Effector CD8-positive, alpha-beta T cell (primary cell): ENCODE measurements around the gene SIVA1.
"Not testable (repeated sequence)": the region's sequence is repeated elsewhere in the genome, so short reads cannot be mapped to it uniquely, and the experiment has no call there.

Experiments used
- DNase-seq: peaks from one replicate; lab custom pipeline; 2025; lab: John Stamatoyannopoulos, UW

The SIVA1 gene

GRCh38 chr14:104719343-104719742 lies 33.6 kb upstream of the SIVA1 start:
- no peak for DNase-seq

GRCh38 chr14:104721505-104722431 lies 31.2 kb upstream of the SIVA1 start:
- no peak for DNase-seq

GRCh38 chr14:104722938-104723650 lies 29.9 kb upstream of the SIVA1 start:
- DNase-seq = no peak

DNA sequence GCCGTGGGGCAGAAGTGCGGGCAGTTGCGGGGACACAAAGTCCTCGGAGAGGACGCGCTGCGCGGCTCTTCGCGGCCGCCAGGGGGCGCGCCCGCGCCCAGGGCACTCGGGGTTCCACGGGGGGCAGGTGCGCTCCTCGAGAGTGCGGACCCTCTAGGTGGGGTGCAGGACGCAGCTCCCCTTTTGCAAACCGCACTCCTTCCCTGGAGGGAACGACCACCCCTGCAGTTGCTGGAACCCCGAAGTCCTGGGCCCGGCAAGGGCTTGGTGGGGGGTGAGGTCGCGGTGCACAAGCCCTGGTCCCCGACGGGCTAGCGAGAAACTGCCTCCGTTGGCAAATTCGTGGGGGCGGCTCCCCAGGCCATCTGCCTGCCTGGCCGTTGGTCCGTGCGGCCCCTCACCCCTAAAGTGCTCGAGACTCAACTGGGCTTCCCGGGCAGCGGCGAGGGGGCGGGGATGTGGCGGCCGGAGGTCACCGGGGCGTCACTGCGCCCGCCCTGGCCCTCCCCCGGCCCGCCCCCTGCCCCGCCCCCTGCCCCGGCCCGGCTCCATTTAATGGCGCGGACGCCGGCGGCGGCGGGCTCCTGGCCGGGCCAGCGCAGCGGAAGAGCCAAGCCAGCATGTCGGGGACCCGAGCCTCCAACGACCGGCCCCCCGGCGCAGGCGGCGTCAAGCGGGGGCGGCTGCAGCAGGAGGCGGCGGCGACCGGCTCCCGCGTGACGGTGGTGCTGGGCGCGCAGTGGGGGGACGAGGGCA lies 29.1 kb upstream of the SIVA1 start, which contains the start of gene ADSS1:
Gene ADSS1 (plus strand): TSS at position 579 of the 756 bp plus-strand sequence. CDS start 42 bp downstream, at position 621.
- DNase-seq = peak; percentile 46

DNA sequence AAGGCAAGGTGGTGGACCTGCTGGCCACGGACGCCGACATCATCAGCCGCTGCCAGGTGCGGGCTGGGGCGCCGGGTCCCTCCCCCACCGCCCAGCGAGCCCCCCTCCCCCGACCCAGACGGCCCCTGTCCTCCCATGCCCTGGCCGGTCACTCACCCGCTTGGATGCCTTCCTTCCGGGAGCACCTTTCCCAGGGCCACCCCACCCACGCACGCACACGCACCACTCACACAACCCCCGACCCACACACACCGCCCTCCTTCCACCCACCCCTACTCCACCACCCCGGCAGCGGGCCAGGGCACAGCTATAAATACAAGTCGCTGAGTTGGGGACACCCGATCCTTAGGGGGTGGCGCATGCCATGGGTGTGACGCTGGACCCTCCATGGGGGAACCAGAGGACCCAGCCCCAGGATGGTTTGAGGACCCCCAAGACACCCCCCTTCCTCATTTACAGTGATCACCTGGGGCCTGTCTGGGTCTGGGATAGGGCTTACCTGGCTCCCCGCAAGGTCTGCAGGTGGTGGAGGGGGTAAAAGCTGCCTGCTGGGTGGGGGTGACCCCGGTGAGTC lies 28.5 kb upstream of the SIVA1 start:
- no peak for DNase-seq

DNA sequence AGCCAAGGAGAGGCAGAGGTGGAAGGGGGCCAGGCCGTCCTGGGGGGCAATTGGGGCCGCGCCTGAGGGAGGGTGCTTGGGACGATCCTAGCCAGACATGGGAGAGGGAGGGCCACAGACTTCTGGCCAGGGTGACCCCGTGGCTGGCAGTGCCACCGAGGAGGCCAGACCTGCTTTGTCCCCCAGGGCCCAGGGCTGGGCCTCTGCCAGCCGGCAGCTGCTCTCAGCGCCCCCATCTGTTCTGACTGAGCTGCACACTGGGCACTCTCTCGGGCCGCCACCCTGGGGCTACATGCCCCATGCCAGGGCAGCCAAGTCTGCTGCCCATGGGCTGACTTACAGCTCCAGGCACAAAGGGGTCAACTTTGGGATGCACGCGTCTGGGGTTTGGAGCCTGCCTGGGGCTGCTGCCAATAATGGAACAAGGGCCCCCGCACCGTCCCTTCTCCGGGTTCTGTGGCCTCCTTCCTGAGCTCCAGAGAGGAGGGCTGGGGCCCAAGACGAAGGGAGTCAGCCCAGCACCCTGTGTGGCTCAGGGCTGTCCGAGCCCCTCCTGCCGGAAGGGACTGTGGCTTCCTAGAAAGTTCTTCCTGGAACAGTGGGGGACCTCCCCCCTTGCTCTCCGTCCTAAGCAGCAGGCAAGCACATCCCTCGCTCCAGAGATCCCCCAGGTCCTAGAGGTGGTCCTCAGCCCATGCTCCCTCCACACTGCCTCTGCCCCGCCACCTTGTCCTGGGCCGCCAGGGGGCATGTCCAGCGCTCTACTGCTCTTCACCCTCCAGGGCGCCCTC lies 27.8 kb upstream of the SIVA1 start:
- no peak for DNase-seq

GRCh38 chr14:104725772-104726548 lies 27.0 kb upstream of the SIVA1 start:
- no peak for DNase-seq

DNA sequence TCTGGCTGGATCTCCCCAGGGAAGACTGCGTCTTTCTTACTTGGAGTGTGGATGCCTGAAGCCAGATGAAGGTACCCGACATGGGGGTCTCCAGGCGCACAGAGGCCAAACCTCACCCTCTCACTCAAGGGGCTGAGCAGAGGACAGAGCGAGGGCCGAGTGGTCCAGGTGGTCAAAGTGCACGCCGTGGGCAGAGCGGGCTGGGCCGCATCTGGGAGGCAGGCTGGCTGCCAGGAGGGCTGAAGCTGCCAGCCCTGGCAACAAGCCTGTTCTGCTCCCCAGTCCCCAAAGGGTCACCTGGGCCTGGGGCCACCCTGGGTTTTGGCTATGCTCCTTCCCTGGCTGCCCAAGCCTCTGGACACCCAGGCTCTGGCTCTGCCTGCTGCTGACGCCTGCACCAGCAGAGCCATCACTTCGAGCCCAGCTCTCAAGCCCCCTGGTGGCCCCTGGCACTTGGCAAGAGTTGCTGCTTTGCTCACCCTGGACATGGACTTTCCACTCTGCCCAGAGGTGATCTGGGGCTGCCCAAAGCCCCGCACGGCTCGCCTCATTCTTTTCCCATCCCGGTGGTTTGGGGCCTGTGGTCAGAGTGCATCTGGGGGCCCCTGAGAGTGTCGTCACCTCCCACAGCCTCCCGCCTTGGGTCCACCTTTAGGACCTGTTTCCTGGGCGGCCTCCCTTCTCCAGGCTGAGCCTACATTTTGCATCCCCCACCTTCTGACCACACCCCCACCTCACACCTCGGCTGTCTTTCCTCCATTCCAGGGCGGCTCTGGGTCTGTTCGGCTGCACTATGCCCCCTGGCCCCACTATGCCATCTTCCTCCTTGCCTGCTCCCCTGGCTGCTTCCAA lies 26.1 kb upstream of the SIVA1 start:
- no peak for DNase-seq

GRCh38 chr14:104728631-104729030 lies 24.3 kb upstream of the SIVA1 start:
- no peak for DNase-seq

GRCh38 chr14:104729176-104729834 lies 23.6 kb upstream of the SIVA1 start:
- DNase-seq = not testable (repeated sequence)

- no peak for DNase-seq
Measured at GRCh38 chr14:104729835-104730181, 23.1 kb upstream of the SIVA1 start.

DNA sequence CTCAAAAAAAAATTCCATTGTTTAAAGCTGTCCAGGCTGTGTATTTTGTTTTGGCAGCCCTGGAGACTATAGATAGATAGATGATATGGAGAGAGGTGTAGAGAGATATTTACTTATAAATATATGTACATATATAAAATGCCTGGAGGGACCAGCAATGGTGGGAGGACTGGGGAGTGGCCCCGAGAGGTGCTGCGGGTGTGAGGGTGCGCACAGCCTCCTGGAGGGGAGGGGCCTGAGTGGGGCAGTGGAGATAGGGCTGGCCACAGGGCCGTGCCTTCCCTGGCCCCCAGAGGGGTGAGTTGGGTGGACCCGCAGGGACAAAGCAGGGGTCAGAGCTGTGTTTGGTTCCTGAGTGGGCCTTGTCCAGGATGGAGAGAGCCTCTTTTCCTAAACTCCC lies 22.5 kb upstream of the SIVA1 start:
- no peak for DNase-seq

- no peak for DNase-seq
Measured at GRCh38 chr14:104731320-104732294, 21.3 kb upstream of the SIVA1 start.

- no peak for DNase-seq
Measured at GRCh38 chr14:104732355-104732804, 20.6 kb upstream of the SIVA1 start.

DNA sequence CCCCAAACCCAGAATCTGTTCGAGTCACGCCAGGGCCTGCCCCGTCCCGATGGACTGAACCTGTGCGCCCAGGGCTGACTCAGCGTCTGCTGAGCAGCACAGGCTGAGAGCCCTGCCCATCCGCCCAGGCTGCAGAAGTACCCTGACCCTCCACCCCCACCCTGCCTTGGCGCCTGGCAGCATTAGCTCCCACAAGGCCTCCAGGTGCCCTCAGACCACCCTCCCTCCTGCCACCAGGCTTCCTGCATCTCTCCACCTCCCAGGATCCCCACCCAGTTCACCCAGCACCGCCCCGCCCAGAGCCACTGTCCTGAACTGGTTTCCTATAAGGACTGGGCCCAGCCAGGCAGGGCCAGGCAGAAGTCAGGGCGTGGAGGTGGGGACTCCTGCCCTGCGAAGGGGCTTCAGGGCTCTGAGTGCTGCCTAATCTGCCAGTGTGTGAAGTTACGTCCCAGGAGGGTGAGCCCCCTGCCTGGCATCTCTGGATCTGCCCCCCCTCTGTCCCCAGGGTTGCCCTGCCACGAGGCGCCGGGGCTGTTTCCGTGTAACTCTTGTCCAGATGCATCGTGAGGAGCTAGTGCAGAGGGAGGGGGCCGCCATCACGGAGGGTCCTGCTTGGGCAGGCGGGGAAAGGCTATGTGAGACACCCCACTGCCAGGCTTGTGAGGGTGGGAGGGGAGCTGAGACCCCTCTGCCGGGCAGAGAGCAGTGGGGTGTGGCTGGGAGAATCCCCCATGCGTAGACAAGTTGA lies 19.8 kb upstream of the SIVA1 start:
- no peak for DNase-seq

DNA sequence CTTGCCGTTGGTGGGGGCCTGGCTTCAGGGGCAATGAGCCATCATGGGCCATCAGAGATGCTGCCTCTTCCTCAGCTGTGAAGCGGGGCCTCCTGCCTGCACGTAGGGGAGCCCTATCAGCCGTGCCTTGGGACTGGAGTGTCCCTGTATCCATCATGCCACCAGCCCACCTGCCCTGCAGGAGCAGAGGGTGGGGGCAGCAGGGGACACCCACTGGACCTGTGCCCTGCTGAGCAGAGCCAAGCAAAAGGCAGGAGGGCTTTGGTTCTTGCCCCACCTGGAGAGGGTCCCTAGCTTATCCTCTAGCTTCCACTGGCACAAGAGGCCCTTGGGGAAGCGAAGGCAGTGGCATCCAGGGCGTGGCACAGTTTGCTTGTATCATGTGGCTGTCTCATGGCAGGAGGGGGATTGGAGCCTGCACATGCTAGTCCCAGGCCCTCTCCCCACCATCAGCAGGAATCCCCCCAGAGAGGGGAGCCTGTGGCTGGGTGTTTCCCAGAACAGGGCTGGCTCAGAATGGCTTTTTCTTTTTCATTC lies 18.8 kb upstream of the SIVA1 start:
- DNase-seq = no peak

- no peak for DNase-seq
Measured at GRCh38 chr14:104734601-104734990, 18.4 kb upstream of the SIVA1 start.
